GM18907 (cell line): ENCODE results near the gene NCAM2.
A peak's percentile ranks its signal among the peaks of the same experiment; 100 is the strongest.
"Not testable (repeated sequence)": the region's sequence is repeated elsewhere in the genome, so short reads cannot be mapped to it uniquely, and the experiment has no call there.

Experiments used
- ATAC-seq: cut with Tn5 transposase; IDR thresholded peaks from one replicate; pipeline ENCODE4 v1.9.1; 2021; ENCODE audit warnings: mild to moderate bottlenecking, moderate library complexity; ENCODE audit not compliant: unreplicated experiment

NCAM2 gene

GRCh38 chr21:21291883-21292569 lies 293.8 kb downstream of the NCAM2 start:
- ATAC-seq = no peak

- no peak for ATAC-seq
These were observed 297.1 kb downstream of the NCAM2 start for GRCh38 chr21:21295303-21295702.

DNA sequence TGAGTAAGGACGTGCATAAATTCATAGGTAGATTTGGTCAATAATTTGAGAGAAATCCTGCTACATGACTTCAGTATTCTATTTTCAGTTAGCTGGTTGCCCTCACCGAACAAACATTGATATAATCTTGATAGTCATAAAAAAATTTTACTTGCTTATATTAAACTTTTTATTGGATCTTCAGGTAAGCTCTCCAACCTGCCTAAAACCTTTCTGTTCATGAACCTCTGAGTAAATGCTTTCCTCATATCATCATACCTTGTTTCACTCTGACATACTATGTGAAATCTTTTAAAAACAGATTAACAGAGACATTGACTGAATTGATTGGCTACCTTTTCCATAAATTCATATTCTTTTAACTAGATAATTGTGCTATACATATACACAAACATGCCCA lies 299.0 kb downstream of the NCAM2 start:
- no peak for ATAC-seq

DNA sequence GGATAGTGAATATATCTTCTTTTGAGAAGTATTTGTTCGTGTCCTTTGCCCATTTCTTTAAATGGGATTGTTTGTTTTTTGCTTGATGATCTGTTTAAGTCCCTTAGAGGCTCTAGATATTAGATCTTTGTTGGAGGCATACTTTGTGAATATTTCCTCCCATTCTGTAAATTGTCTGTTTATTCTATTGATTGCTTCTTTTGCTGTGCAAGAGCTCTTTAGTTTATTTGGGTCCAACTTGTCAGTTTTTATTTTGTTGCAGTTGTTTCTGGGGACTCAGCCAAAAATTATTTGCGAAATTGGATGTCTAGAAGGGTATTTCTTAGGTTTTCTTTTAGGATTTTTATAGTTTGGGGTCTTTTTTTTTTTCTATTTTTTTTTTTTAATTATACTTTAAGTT lies 302.8 kb downstream of the NCAM2 start:
- ATAC-seq = no peak

- no peak for ATAC-seq
These were observed 311.3 kb downstream of the NCAM2 start for GRCh38 chr21:21309510-21309909.

GRCh38 chr21:21324297-21324696 lies 326.1 kb downstream of the NCAM2 start:
- no peak for ATAC-seq

GRCh38 chr21:21332492-21332891 lies 334.3 kb downstream of the NCAM2 start:
- ATAC-seq = no peak

DNA sequence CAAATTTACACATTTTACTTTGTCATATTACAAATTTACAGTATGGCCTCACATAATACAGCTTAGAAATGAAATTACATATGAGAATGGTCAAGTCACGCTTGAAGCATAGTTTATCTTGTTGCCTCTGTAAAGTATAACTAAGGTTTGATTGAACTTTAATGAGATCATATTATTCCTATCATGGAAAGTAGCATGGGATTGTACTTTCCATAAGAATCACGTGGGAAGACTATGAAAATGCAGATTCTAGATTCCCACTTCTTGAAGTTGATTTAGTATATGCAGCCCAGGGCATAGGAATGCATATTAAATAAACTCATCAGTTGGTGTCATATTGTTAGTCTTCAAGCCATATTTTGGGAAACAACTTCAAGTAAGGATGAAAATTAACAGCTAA lies 342.8 kb downstream of the NCAM2 start:
- ATAC-seq = no peak

- no peak for ATAC-seq
These were observed 347.1 kb downstream of the NCAM2 start for GRCh38 chr21:21345296-21345695.

GRCh38 chr21:21345872-21346271 lies 347.7 kb downstream of the NCAM2 start:
- ATAC-seq = no peak

- no peak for ATAC-seq
These were observed 368.1 kb downstream of the NCAM2 start for GRCh38 chr21:21366277-21366676.

- no peak for ATAC-seq
These were observed 369.4 kb downstream of the NCAM2 start for GRCh38 chr21:21367583-21367982.

DNA sequence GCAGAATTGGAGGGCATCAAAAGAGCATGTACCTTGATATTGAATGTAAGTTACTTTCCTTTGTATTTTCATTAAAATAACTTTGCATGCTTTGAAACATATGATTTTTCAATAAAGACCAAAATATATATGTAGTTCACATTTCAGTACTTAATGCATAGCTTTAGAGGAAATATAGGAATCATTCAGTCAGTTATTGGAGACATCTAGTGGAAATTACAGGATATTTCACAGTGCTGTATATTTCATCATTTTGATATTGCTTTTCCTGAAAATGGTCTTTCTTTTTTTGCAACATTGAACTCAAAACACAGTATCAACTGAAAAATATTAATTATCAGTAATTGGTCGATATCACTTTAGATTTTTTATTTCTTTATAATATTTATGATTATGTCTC lies 375.8 kb downstream of the NCAM2 start:
- ATAC-seq = no peak

DNA sequence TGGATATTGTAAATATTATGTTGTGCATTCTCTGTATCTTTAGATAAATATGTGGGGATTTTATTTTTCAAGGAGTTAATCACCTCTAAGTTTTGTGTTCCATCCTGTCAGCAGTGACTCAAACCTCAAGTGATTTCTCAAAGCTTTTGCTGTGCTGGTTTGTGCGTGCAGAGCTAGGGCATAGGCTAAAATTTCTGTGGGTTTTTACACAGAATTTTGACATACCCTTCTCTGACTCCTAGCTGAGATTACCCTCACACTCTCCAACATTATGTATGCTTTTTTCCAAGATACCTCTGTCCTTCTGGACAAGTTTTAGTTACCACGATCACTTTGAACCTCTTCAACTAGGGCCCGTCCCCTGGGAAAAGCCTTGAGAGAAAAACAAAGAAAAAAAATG lies 384.9 kb downstream of the NCAM2 start:
- no peak for ATAC-seq

- ATAC-seq = no peak
These were observed 386.8 kb downstream of the NCAM2 start for GRCh38 chr21:21384977-21385376.

GRCh38 chr21:21385404-21385803 lies 387.2 kb downstream of the NCAM2 start:
- no peak for ATAC-seq

DNA sequence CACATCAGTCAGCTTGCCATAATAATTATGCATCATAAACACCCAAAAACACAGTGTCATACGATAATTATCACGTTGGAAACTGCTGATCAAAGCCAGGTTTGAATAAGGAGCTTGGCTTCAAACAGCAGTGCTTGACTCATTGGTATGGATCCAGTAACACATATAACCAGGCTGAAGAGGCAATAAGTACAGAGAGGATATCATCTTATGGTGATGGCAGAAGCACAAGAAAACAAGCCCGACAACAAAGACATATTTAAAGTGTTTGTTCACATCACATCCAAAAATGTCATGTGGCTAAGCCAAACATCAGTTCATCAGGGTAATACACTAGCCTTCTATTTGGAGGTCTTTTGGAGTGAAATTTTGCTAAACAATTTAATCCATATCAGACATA lies 389.7 kb downstream of the NCAM2 start:
- ATAC-seq = no peak

- no peak for ATAC-seq
These were observed 395.9 kb downstream of the NCAM2 start for GRCh38 chr21:21394064-21394463.

GRCh38 chr21:21396424-21396823 lies 398.2 kb downstream of the NCAM2 start:
- no peak for ATAC-seq

DNA sequence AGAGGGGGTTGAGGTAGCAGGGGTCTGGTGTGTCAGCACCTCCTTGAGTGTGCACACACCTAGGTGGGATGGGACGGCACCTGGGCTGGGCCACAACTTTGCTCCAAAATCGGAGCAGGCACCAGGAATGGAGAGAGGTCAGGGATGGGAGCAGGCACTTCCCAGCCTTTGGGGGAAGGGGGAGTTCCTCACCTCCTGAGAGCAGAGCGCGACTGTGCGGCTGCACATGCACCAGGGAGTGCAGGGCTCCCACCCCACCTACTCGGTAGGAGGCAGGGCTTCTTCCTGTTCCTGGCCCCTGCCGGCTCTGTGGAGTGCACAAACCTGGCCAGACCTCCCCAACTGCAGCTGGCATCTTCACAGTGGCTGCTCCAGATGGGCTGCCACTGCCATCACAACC lies 399.3 kb downstream of the NCAM2 start:
- no peak for ATAC-seq

DNA sequence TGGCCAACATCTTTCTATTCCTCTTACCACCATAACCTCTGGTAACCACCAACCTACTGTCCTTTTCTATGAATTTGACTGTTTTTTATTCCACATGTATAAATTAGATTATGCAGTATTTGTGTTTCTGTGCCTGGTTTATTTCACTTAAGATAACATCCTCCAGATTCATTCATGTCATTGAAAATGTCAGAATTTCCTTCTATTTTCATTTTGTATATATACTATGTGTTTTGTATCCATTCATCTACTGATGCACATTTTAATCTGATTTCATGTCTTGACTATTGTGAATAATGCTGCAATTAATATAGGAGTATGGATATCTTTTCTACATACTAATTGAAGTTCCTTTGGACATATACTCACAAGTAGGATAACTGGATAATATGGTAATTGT lies 403.2 kb downstream of the NCAM2 start:
- ATAC-seq = no peak

DNA sequence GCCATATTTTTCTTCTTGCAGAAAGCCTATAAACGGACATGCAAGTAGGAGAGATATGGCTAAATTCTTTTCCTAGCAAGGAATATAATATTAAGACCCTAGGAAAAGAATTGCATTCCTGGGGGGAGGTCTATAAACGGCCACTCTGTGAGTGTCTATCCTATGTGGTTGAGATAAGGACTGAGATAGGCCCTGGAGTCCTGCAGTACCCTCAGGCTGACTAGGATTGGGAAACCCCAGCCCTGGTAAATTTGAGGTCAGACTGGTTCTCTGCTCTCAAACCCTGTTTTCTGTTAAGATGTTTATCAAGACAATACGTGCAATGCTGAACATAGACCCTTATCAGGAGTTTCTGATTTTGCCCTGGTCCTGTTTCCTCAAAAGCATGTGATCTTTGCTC lies 404.0 kb downstream of the NCAM2 start:
- ATAC-seq = not testable (repeated sequence)

DNA sequence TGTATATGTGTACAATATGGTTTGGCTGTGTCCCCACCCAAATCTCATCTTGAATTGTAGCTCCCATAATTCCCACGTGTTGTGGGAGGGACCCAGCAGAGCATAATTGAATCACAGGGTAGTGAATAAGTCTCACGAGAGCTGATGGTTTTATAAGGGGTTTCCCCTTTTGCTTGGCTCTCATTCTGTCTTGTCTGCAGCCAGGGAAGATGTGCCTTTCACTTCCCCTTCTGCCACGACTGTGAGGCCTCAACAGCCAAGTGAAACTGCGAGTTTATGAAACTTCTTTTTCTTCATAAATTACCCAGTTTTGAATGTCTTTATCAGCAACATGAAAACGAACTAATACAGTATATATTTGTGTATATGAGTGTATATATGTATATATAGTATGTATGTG lies 406.1 kb downstream of the NCAM2 start:
- peak; percentile 53 for ATAC-seq
